ENCODE data around the gene MAEA.

Gene MAEA

GRCh38 chr4:1295405-1296055, 5.8 kb downstream of the MAEA start:
- H4K20me1 ChIP-seq (ENCODE audit: control insufficient read depth, insufficient read depth, low read depth, low read length) = peaks cover 20% of the 10 kb centered on the region; the same call in 1 of the 2 replicates

GRCh38 chr4:1296324-1297022, 6.8 kb downstream of the MAEA start:
- H3K9me2 ChIP-seq (replicated peaks; ENCODE audit: control insufficient read depth, low read length) = no peaks in the 10 kb centered on the region
- peaks cover 11% of the 10 kb centered on the region; the same call in 1 of the 2 replicates for H4K20me1 ChIP-seq (ENCODE audit: control insufficient read depth, insufficient read depth, low read depth, low read length)
- TF ChIP-seq EZH2phosphoT487 (IDR thresholded peaks at IDR 0.05; ENCODE audit: borderline replicate concordance, low read length) = no peak
- TF ChIP-seq, protein P1, sequence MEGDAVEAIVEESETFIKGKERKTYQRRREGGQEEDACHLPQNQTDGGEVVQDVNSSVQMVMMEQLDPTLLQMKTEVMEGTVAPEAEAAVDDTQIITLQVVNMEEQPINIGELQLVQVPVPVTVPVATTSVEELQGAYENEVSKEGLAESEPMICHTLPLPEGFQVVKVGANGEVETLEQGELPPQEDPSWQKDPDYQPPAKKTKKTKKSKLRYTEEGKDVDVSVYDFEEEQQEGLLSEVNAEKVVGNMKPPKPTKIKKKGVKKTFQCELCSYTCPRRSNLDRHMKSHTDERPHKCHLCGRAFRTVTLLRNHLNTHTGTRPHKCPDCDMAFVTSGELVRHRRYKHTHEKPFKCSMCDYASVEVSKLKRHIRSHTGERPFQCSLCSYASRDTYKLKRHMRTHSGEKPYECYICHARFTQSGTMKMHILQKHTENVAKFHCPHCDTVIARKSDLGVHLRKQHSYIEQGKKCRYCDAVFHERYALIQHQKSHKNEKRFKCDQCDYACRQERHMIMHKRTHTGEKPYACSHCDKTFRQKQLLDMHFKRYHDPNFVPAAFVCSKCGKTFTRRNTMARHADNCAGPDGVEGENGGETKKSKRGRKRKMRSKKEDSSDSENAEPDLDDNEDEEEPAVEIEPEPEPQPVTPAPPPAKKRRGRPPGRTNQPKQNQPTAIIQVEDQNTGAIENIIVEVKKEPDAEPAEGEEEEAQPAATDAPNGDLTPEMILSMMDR (IDR thresholded peaks at IDR 0.05; ENCODE audit: low read depth, low read length, poor library complexity, severe bottlenecking) = no peak
- H3K27me3 ChIP-seq (ENCODE audit: control insufficient read depth, low read length) = no peaks in the 10 kb centered on the region
- peaks cover 57% of the 10 kb centered on the region for H3K36me3 ChIP-seq (ENCODE audit: control insufficient read depth, low read length)
- H3F3A ChIP-seq (ENCODE audit: control insufficient read depth, insufficient read depth) = no peaks in the 10 kb centered on the region
- no peak overlapping the region for H3K4me3 ChIP-seq (ENCODE audit: low read length)
- no peaks in the 10 kb centered on the region for H3K9me3 ChIP-seq (ENCODE audit: control insufficient read depth, insufficient read depth, low read length)
- H3K27ac ChIP-seq (ENCODE audit: low read depth, low read length) = no peak overlapping the region
- peaks cover 97% of the 10 kb centered on the region for H3K79me2 ChIP-seq (ENCODE audit: control insufficient read depth, low read length)
- H3K4me2 ChIP-seq (ENCODE audit: low read length) = no peak overlapping the region
- H3K4me1 ChIP-seq (ENCODE audit: control insufficient read depth, low read length) = peaks cover 17% of the 10 kb centered on the region

More at GRCh38 chr4:1295405-1296055, 5.8 kb downstream of the MAEA start:
- Histone ChIP-seq H3K4me1 (ENCODE audit: control insufficient read depth, low read length) (peaks cover 26% of the 10 kb centered on the region), H3K4me2 (ENCODE audit: low read length) (no peak overlapping the region), H3K4me3 (ENCODE audit: low read length) (no peak overlapping the region), H3K36me3 (ENCODE audit: control insufficient read depth, low read length) (peaks cover 55% of the 10 kb centered on the region), H3K9me3 (ENCODE audit: control insufficient read depth, insufficient read depth, low read length) (no peaks in the 10 kb centered on the region), H3K9me2 (replicated peaks; ENCODE audit: control insufficient read depth, low read length) (no peaks in the 10 kb centered on the region), H3K27me3 (ENCODE audit: control insufficient read depth, low read length) (no peaks in the 10 kb centered on the region), H3K27ac (ENCODE audit: low read depth, low read length) (no peak overlapping the region), H3K79me2 (ENCODE audit: control insufficient read depth, low read length) (peaks cover 97% of the 10 kb centered on the region), H3F3A (ENCODE audit: control insufficient read depth, insufficient read depth) (no peaks in the 10 kb centered on the region)
- TF ChIP-seq, protein P1 (IDR thresholded peaks at IDR 0.05; ENCODE audit: low read depth, low read length, poor library complexity, severe bottlenecking) = no peak
- no peak for TF ChIP-seq EZH2phosphoT487 (IDR thresholded peaks at IDR 0.05; ENCODE audit: borderline replicate concordance, low read length)

- Histone ChIP-seq H3K4me2 (ENCODE audit: low read length) (no peak overlapping the region), H3K9me3 (ENCODE audit: control insufficient read depth, insufficient read depth, low read length) (no peaks in the 10 kb centered on the region), H3K79me2 (ENCODE audit: control insufficient read depth, low read length) (peaks cover 97% of the 10 kb centered on the region), H3K27ac (ENCODE audit: low read depth, low read length) (no peak overlapping the region), H3F3A (ENCODE audit: control insufficient read depth, insufficient read depth) (no peaks in the 10 kb centered on the region), H3K9me2 (replicated peaks; ENCODE audit: control insufficient read depth, low read length) (no peaks in the 10 kb centered on the region), H3K36me3 (ENCODE audit: control insufficient read depth, low read length) (peaks cover 57% of the 10 kb centered on the region), H3K4me3 (ENCODE audit: low read length) (no peak overlapping the region), H3K4me1 (ENCODE audit: control insufficient read depth, low read length) (peaks cover 11% of the 10 kb centered on the region; the same call in 1 of the 2 replicates), H4K20me1 (ENCODE audit: control insufficient read depth, insufficient read depth, low read depth, low read length) (peaks cover 8% of the 10 kb centered on the region; the same call in 1 of the 2 replicates), H3K27me3 (ENCODE audit: control insufficient read depth, low read length) (no peaks in the 10 kb centered on the region)
- TF ChIP-seq EZH2phosphoT487 (IDR thresholded peaks at IDR 0.05; ENCODE audit: borderline replicate concordance, low read length) = no peak
- TF ChIP-seq, protein P1 (IDR thresholded peaks at IDR 0.05; ENCODE audit: low read depth, low read length, poor library complexity, severe bottlenecking) = no peak
These were observed 7.3 kb downstream of the MAEA start for GRCh38 chr4:1297023-1297395.

All from DOHH2 (cell line).